NB4 (cell line): ENCODE results near the gene SCAI.

Experiments used
- CTCF ChIP-seq: IDR thresholded peaks from one replicate; pipeline ENCODE4 v1.5.1; 2012; ENCODE audit warnings: low read depth, low read length
- POLR2A ChIP-seq: IDR thresholded peaks from 2 replicates; pipeline ENCODE4 v1.6.1; 2011; ENCODE audit warnings: mild to moderate bottlenecking; ENCODE audit not compliant: insufficient read length; ENCODE audit errors: extremely low read depth

GRCh38 chr9:124969401-124969800 is 173.9 kb downstream of the SCAI start:
- no peak for TF ChIP-seq CTCF
- no peak for TF ChIP-seq POLR2A
